NB4 (cell line): ENCODE data around the gene ZNF394.

Experiments
- DNase-seq: peaks from one replicate; pipeline ENCODE4 v3.0.0; 2010; ENCODE audit warnings: low read depth
- H3K4me3 ChIP-seq: one replicate; pipeline ENCODE4 v1.5.1; 2011; ENCODE audit warnings: mild to moderate bottlenecking, low read depth, low read length, moderate library complexity
- MYC ChIP-seq: IDR thresholded peaks from 2 replicates; pipeline ENCODE4 v1.6.1; 2011; ENCODE audit warnings: low read depth, low read length
- POLR2A ChIP-seq: IDR thresholded peaks from 2 replicates; pipeline ENCODE4 v1.6.1; 2011; ENCODE audit warnings: mild to moderate bottlenecking; ENCODE audit not compliant: insufficient read length; ENCODE audit errors: extremely low read depth
- TF ChIP-seq, protein P1 (sequence below): IDR thresholded peaks from 2 replicates; pipeline ENCODE4 v1.6.1; 2011; ENCODE audit warnings: low read depth, low read length
- TF ChIP-seq, protein P2 (sequence below): IDR thresholded peaks from one replicate; pipeline ENCODE4 v1.5.1; 2012; ENCODE audit warnings: low read depth, low read length

The ZNF394 gene

DNA sequence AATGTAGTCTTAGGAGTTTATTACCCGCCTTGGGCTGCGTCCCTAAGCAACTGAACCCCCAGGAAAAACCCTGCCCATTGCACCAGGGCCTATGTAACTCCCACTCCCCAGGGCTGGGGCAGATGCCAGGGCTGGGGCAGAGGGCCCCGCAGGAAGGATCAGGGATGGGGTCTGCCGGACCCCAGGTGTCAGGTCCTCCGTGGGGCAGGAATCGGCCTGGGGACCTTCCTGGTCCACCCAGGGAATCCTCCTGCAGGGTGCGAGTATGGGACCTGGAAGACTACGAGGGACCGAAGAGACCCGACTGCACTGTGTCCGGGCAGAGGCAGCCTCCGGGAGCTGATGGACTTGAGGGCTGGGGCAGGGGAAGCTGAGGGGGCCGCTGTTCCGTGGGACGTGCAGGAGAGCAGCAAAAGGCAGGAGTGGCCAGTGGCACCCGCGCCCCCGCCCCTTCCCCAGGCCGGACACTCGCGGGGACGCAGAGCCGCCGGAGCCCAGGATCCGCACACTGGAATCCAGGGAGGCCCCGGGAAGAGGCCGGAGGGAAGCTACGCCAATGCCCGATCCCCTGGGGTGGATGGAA lies 31.7 kb downstream of the ZNF394 start:
- TF ChIP-seq MYC (no peak), POLR2A (no peak)
- TF ChIP-seq, protein P1, sequence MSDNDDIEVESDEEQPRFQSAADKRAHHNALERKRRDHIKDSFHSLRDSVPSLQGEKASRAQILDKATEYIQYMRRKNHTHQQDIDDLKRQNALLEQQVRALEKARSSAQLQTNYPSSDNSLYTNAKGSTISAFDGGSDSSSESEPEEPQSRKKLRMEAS = no peak
- TF ChIP-seq, protein P2, sequence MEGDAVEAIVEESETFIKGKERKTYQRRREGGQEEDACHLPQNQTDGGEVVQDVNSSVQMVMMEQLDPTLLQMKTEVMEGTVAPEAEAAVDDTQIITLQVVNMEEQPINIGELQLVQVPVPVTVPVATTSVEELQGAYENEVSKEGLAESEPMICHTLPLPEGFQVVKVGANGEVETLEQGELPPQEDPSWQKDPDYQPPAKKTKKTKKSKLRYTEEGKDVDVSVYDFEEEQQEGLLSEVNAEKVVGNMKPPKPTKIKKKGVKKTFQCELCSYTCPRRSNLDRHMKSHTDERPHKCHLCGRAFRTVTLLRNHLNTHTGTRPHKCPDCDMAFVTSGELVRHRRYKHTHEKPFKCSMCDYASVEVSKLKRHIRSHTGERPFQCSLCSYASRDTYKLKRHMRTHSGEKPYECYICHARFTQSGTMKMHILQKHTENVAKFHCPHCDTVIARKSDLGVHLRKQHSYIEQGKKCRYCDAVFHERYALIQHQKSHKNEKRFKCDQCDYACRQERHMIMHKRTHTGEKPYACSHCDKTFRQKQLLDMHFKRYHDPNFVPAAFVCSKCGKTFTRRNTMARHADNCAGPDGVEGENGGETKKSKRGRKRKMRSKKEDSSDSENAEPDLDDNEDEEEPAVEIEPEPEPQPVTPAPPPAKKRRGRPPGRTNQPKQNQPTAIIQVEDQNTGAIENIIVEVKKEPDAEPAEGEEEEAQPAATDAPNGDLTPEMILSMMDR = no peak
- no peak for DNase-seq
- H3K4me3 ChIP-seq = no peak overlapping the region

DNA sequence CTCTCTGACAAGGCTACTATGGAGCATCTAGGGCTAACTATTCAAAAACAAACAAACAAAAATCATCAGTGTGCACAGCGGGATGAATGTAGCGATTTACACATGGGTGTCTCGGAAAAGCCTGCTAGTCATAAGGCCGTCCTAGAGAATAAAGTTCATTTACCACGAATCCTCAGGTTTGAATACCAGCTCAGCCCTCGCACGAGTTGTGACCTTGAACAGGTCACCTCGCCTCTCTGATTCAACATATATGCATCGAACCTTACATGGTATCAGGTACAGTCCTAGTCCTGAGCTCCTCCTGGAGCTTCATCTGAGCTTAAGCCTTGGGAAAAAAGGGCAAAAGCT lies 34.7 kb downstream of the ZNF394 start:
- TF ChIP-seq, protein P1 = no peak
- TF ChIP-seq, protein P2 = no peak
- TF ChIP-seq MYC = no peak
- TF ChIP-seq POLR2A = no peak
- peak overlapping the region; percentile 98 for H3K4me3 ChIP-seq
- no peak for DNase-seq

DNA sequence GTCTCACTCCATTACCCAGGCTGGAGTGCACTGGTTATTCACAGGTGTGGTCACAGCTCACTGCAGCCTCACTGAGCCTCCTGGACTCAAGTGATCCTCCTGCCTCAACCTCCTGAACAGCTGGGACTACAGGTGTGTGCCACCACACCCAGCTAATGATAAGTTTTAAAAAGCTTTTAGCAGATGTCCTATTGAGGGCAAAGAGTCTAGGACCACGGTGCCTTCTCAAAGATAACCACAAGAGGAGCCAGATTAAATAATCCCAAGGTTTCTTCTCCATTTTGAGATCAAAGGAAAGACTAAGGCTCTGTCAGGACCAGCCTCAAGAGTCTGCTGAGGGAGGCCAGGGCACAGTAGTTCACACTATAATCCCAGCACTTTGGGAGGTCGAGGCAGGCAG lies 38.9 kb downstream of the ZNF394 start:
- no peak for DNase-seq
- H3K4me3 ChIP-seq = no peak overlapping the region
- TF ChIP-seq, protein P1 = no peak
- no peak for TF ChIP-seq POLR2A
- TF ChIP-seq MYC = no peak
- TF ChIP-seq, protein P2 = peak; percentile 23

DNA sequence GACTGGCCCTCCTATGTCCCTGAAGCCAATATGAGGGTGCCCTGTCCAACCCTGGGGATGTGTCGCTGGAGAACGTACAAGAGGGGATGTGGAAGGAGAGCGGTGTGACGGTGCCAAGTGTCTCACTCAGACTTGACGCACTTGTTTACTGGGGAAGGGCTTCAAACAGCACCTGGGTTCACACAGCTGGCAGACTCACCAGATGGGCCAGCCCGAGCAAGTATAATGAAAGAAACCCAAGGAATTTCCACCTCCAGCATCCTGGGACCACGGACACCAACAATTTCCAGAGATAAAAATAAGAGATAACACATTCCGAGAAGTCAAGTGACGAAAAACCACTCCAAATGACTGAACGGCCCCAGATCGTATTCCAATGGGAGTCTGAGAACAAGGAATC lies 39.4 kb downstream of the ZNF394 start:
- no peak for DNase-seq
- H3K4me3 ChIP-seq = no peak overlapping the region
- TF ChIP-seq, protein P1 = no peak
- TF ChIP-seq POLR2A (no peak), MYC (no peak)
- TF ChIP-seq, protein P2 = no peak

DNA sequence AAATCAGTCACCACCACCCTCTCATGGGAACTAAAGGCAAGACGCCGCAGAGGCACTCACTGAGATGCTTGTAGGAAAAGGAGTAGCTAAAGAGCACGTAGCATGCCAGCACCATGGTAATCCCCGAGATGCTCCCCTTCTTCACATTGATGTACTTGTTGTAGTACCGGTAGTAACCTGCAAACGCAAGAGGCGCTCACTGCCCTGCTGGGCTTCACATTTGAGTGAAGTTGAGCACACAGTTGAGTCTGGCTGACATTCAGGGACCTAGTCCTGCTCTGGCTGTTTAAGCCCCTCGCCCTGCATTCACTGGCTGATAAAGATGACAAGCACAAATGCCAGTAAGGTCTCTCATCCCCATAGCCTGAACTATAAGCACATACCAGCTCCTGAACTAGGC lies 41.0 kb downstream of the ZNF394 start:
- TF ChIP-seq, protein P2 = peak; percentile 70
- TF ChIP-seq, protein P1 = no peak
- H3K4me3 ChIP-seq = no peak overlapping the region
- peak; percentile 78 for DNase-seq
